Activated CD4-positive, alpha-beta T cell treated with anti-CD3 and anti-CD28 coated beads, Interleukin-2, amount 50 U/mL, for 4 hours (primary cell): ENCODE measurements around the gene COL4A6.
"Not testable (repeated sequence)": the region's sequence is repeated elsewhere in the genome, so short reads cannot be mapped to it uniquely, and the experiment has no call there.

Experiments used
- DNase-seq, 2 experiments: peaks; one replicate each; pipeline ENCODE4 v3.0.0-alpha.2; 2020

Gene COL4A6

GRCh38 chrX:108438110-108438623 lies at the start of gene COL4A6:
Gene COL4A6, minus strand, starts transcription at chrX:108438422. Its CDS starts 226 bp downstream, at chrX:108438196.
- no peak for DNase-seq

GRCh38 chrX:108485960-108486359 lies 47.7 kb upstream of the COL4A6 start:
- no peak for DNase-seq

- no peak for DNase-seq
These were observed 46.0 kb upstream of the COL4A6 start for GRCh38 chrX:108484251-108484650.

DNA sequence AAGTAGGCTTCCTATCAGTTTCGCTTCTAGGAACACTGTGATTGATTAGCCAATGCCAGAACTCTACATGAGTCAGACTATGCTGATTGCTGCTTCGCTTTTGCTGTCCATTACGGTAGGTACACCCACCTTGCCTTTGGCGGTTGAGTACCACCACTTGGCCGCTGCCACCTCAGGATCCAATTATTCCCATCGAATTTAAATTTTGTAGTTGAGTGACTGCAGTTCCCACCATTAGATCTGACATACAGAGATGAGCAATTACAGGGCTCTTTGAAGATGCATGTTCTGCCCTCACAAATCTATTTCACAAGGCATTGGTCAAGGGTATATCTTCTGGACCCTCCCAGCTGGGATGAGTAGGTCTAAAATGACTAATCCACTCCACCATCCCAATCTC lies 43.3 kb upstream of the COL4A6 start:
- not testable (repeated sequence) for DNase-seq

GRCh38 chrX:108473979-108474378 lies 35.8 kb upstream of the COL4A6 start:
- no peak for DNase-seq

GRCh38 chrX:108468486-108468885 lies 30.3 kb upstream of the COL4A6 start:
- no peak for DNase-seq

DNA sequence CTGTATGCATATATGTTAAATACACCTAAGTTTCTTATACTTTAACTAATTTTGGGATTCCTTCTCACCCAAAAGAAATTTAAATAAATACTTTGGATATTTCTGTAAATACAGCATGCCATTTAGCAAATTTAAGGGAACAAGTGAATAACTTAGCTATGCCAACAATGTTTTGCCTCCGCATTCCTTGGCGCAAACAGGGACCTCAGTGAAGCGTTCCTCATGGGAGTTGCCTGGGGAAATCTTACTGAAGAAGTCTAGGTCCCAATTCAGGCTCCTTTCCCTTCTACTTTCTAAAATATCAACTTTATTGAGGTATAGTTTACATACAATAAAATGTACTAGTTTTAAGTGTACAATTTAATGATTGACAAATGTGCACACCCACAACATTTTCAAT lies 26.4 kb upstream of the COL4A6 start:
- no peak for DNase-seq

GRCh38 chrX:108456971-108457477 lies 18.8 kb upstream of the COL4A6 start:
- DNase-seq = no peak

- no peak for DNase-seq
These were observed 15.6 kb upstream of the COL4A6 start for GRCh38 chrX:108453841-108454240.

DNA sequence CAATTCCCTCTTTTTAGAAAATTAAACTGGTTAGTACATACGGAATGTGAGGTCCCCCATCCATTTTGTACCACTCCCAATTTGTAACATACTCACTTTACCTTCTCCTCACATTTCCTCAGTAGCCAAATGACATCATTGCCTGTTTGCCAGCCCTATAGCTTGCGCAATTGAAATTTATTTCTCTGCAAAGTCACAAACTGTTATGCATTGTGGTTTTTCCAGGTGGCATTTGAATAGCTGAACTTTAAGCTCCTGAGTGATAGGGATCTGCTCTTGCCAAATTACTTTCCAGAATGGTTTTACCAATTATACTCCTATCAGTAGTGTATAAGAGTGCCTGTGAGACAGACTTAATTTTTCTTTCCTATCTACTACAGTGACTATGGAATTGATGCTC lies 9.1 kb upstream of the COL4A6 start:
- no peak for DNase-seq

- DNase-seq = no peak
These were observed 4.8 kb upstream of the COL4A6 start for GRCh38 chrX:108442901-108443464.

DNA sequence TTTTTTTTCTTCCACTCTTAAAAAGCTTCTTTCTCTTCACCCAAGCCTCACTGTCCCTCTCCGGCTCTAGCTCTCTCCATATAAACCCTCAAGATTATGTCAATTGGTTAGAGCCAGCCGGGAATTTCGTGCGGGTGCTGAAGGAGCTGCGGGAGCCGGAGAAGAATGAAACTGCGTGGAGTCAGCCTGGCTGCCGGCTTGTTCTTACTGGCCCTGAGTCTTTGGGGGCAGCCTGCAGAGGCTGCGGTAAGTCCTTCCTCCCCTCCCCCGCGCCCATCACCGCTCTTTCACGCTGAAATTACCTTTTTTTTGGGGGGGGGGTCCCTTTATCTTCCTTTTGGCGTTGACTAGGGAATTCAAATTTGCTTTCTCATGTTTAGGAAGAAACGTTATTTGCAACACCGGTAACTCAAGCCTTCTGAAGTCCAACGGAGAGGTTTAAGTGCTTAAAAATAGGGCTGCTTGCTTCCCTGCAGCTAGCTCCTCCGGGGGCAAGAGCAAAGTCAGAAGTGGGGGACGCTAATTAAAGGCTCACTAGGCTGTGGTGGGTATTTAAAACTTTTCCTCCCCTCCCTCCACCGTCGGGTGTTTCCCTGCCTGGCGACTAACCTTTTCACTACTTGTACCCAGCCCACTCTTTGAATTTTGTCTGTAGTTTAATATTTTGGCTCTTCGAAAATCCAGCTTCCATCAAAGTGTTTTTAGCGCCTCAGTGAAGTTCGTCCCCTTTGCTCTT lies 1.9 kb upstream of the COL4A6 start:
- no peak for DNase-seq

DNA sequence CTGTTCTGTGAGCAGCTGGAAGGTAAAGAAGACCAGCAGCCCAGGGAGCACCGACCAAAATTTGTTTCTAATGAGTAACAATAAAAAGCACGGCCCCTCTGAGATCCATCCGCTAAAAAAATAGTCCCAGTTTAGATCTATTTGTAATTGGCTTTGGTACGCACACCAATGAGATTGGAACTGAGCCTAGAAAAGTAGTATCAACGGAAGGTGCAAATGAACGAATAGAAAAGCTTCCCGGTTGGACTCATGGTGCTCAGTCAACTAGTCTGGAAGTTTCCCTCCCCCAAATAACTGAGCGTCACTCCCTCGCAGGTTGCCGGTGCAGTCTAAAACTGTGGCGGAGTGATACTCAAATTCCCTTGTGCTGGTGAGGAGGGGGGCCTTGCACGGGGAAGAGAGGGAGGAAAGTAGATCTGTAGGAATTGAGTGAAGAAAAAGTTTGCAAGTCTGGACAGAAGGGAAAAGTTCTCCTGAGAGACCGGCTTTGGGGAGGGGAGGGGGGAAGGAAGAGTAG lies 1.3 kb upstream of the COL4A6 start, which contains the start of gene COL4A5:
TSS of gene COL4A5 (plus strand) at position 413 of the 517 bp plus-strand sequence. CDS start 288 bp downstream, outside the sequence.
- DNase-seq = no peak

GRCh38 chrX:108437349-108438109 lies 693 bp downstream of the COL4A6 start:
- no peak for DNase-seq

GRCh38 chrX:108435261-108435660 lies 3.0 kb downstream of the COL4A6 start:
- no peak for DNase-seq

DNA sequence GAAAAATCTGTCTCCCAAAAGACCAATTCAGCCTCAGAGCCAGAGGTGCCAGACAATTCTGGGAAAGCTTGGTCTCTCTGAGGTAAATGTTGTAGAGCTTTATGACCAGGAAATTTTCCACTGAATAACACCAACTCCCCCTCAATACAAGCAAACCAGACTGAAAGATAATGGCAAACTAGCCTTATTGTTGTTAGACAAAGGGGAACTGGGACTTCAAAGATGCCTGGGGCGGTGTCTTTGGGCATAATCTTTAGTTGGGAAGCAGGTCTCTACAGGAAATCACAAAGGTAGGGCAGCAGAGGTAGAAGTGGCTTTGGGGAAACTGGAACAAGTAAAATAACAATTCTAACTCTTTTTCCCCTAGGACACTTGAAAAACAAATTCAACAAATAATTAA lies 12.0 kb downstream of the COL4A6 start:
- DNase-seq = no peak

GRCh38 chrX:108420481-108420880 lies 17.7 kb downstream of the COL4A6 start:
- no peak for DNase-seq

DNA sequence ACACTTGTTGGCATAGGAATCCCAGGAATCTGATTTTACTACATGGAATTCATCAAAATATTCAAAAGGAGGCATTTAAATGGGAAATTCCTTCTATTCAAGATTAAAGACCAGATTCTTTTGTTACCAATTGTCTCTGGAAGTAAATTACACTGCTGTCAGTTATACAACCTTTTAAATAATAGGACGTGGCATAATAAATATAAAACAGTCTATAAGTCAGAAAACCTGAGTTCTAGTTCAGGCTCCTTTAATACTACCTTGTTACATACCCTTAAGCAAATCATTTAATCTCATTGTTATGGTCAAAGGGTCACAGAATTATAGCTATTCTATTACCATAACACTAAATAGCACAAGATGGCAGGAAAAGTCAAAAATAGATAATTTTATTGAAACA lies 18.8 kb downstream of the COL4A6 start:
- DNase-seq = no peak

DNA sequence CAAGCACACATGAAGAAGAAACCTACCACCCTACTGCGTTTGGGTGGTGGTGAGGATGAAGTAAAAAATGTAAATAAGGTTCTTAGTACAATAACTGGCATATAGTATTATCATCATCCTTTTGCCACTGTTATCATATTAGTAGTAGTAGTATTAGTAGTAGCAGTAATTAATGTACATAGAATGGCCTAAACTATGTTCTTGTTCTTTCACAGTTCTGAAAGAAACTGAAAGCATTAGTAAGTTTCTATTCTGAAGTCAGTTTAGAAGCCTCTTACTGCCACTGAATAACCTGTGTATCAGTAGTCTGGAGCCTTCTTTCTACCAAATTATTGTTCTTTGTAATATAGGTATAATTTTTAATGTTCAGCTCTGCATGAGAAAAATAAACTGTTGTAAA lies 21.0 kb downstream of the COL4A6 start:
- DNase-seq = no peak

DNA sequence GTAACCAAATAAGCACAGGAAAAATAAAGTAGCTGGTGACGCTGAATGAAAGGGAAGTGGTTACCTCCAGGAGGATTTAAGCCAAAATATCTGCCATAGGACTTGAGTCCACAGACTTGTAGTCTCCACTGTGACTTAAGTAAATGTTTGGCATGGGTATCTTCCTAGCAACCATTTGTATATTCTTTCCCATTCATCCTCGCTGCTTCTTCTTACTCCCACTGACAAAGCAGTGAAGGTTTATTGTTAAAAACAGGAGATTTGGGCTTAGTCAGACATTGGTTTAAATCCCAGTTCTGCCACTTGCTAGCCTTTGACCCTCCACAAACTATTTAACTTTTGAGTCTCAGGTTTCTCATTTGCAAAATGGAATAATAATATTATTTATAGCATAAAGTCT lies 22.3 kb downstream of the COL4A6 start:
- DNase-seq = no peak

- DNase-seq = no peak
These were observed 23.1 kb downstream of the COL4A6 start for GRCh38 chrX:108415146-108415545.

DNA sequence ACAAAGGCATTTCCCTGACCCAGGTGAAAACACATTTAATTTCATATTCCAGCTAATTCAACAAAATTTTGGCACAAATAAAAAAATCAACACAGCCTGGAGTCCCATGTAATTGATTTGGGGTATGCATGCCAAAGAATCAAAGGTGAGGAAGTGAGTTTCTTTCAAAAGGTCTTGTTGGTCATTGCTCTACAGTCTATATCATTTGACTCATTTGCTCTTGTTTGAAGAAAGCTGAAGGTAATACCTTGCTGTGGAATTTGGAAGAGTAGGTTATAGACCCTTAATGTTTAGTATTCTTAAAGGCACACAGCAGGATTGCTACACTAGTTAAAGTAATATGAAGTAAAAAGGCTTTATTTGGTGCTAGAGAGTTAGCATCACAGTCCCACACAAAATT lies 25.4 kb downstream of the COL4A6 start:
- DNase-seq = no peak
